GM12878 (cell line): ENCODE measurements around the gene FILIP1L. TPM values are rescaled to one million over a fixed set of nuclear protein-coding genes. Genes with fewer than 3 reads are reported as not detected.

Source experiments
- CREB1 ChIP-seq: IDR thresholded peaks from 2 replicates; pipeline ENCODE4 v1.6.1; 2012; ENCODE audit warnings: low read depth, mild to moderate bottlenecking, inconsistent platforms
- CUX1 ChIP-seq: IDR thresholded peaks from 2 replicates; pipeline ENCODE4 v1.6.1; 2012; ENCODE audit warnings: improper control_type of control experiment, low read depth, low read length; ENCODE audit not compliant: insufficient replicate concordance
- GABPA ChIP-seq: IDR thresholded peaks from 2 replicates; pipeline ENCODE4 v1.6.1; 2014; ENCODE audit warnings: antibody characterized with exemption, low read depth, mild to moderate bottlenecking, inconsistent platforms
- GATAD2B ChIP-seq: fragments of 450-650 bp; conservative IDR thresholded peaks from 2 replicates; pipeline ENCODE4 v1.6.1; 2017; ENCODE audit warnings: low read depth, mild to moderate bottlenecking, moderate library complexity
- STAT3 ChIP-seq: IDR thresholded peaks from 2 replicates; pipeline ENCODE4 v1.6.1; 2011; ENCODE audit warnings: low read depth, low read length, improper control_type of control experiment
- ZNF274 ChIP-seq: IDR thresholded peaks from one replicate; pipeline ENCODE4 v1.8.0; 2011; ENCODE audit not compliant: insufficient read length, insufficient read depth
- polyA plus RNA-seq, 11 experiments: library from polyadenylated mRNA; depleted of rRNA in 4 of 11; unstranded in 6 of 11; stranded (reverse) in 5 of 11; fragments of >200 nt; fragmentation: Nextera tagmentation in 4 of 11; fragmentation: Illumina TruSeq in 1 of 11; extraction: Ambion mirVana in 4 of 11; extraction: Trizol in 1 of 11; gene quantifications; 1 replicate in 1 of 11; 2 replicates in 10 of 11; pipeline versions ENCODE4 v1.2.1 to v1.2.3, GENCODE V29; 2011 to 2016; ENCODE audit warnings: inconsistent platforms in 2 of 11, missing spikeins in 2 of 11, low read depth in 1 of 11
- total RNA-seq, 4 experiments: library from RNA; depleted of rRNA in 3 of 4; stranded (reverse); fragments of >200 nt in 3 of 4; fragmentation: Illumina TruSeq in 1 of 4; extraction: Trizol in 1 of 4; gene quantifications; 2 replicates each; pipeline versions ENCODE4 v1.2.1 to v1.2.3, GENCODE V29; 2013 to 2021
- TF ChIP-seq, protein P1 (sequence below): fragments of 450-650 bp; IDR thresholded peaks from 2 replicates; pipeline ENCODE4 v1.6.1; 2017; ENCODE audit warnings: mild to moderate bottlenecking

Gene FILIP1L
- total and polyA plus RNA-seq, 10 of the 15 experiments (the other 5 are each of a cell fraction or from before 2014, with no cell fraction given): 0.24 to 6.1 (median 3.5) TPM

DNA sequence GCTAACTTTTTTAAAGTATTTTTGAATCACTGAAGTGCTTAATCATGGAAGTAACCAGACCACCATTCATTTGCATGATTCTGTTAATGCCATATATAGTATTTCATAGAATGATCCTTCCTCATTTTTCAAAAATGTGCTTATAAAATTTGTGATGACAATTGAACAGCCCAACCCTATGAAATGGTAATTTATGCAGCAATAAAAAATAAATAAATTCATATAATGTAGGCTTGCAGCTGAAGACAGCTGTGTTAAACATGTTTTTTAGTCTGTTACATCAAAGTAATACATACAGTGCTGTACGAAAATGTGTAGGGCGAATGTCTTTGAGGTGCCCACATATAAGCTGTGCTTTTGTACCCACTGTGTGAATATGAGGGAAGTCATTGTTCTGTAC, 131.7 kb downstream of the FILIP1L start (continued):
- TF ChIP-seq, protein P1, sequence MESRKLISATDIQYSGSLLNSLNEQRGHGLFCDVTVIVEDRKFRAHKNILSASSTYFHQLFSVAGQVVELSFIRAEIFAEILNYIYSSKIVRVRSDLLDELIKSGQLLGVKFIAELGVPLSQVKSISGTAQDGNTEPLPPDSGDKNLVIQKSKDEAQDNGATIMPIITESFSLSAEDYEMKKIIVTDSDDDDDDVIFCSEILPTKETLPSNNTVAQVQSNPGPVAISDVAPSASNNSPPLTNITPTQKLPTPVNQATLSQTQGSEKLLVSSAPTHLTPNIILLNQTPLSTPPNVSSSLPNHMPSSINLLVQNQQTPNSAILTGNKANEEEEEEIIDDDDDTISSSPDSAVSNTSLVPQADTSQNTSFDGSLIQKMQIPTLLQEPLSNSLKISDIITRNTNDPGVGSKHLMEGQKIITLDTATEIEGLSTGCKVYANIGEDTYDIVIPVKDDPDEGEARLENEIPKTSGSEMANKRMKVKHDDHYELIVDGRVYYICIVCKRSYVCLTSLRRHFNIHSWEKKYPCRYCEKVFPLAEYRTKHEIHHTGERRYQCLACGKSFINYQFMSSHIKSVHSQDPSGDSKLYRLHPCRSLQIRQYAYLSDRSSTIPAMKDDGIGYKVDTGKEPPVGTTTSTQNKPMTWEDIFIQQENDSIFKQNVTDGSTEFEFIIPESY: no peak
- no peak for TF ChIP-seq STAT3
- no peak for TF ChIP-seq CREB1
- no peak for TF ChIP-seq CUX1
- TF ChIP-seq ZNF274: no peak
- no peak for TF ChIP-seq GABPA
- no peak for TF ChIP-seq GATAD2B
